Measurements from ENCODE around the gene HSD17B14.
"Not testable (repeated sequence)": the region's sequence is repeated elsewhere in the genome, so short reads cannot be mapped to it uniquely, and the experiment has no call there.

Gene HSD17B14

GRCh38 chr19:48795685-48796070 lies 40.6 kb downstream of the HSD17B14 start:
- no peak for DNase-seq

- DNase-seq = peak; percentile 85
Measured at GRCh38 chr19:48795055-48795684, 41.1 kb downstream of the HSD17B14 start.

- DNase-seq = no peak
Measured at GRCh38 chr19:48794291-48794690, 42.0 kb downstream of the HSD17B14 start.

- DNase-seq = no peak
Measured at GRCh38 chr19:48793271-48793670, 43.0 kb downstream of the HSD17B14 start.

GRCh38 chr19:48787331-48787730 lies 49.0 kb downstream of the HSD17B14 start:
- DNase-seq = not testable (repeated sequence)

- not testable (repeated sequence) for DNase-seq
Measured at GRCh38 chr19:48786422-48786821, 49.9 kb downstream of the HSD17B14 start.

GRCh38 chr19:48784527-48784926 lies 51.8 kb downstream of the HSD17B14 start:
- DNase-seq = no peak

- DNase-seq = no peak
Measured at GRCh38 chr19:48780631-48781391, 55.5 kb downstream of the HSD17B14 start.

- DNase-seq = no peak
Measured at GRCh38 chr19:48779636-48780035, 56.7 kb downstream of the HSD17B14 start.

- no peak for DNase-seq
Measured at GRCh38 chr19:48777720-48778119, 58.6 kb downstream of the HSD17B14 start.

GRCh38 chr19:48777139-48777538 lies 59.2 kb downstream of the HSD17B14 start:
- no peak for DNase-seq

- DNase-seq = no peak
Measured at GRCh38 chr19:48772503-48772953, 63.8 kb downstream of the HSD17B14 start.

GRCh38 chr19:48770734-48771472 lies 65.4 kb downstream of the HSD17B14 start:
- no peak for DNase-seq

- no peak for DNase-seq
Measured at GRCh38 chr19:48770266-48770665, 66.0 kb downstream of the HSD17B14 start.

- no peak for DNase-seq
Measured at GRCh38 chr19:48768994-48769713, 67.1 kb downstream of the HSD17B14 start.

- not testable (repeated sequence) for DNase-seq
Measured at GRCh38 chr19:48768171-48768753, 68.0 kb downstream of the HSD17B14 start.

GRCh38 chr19:48765816-48766215 lies 70.5 kb downstream of the HSD17B14 start:
- not testable (repeated sequence) for DNase-seq

Data from NCI-H748 treated with DMSO at 0.1 percent for 48 hours (cell line).